Measurements from ENCODE around the gene TMEM81. TPM values are rescaled to one million over a fixed set of nuclear protein-coding genes. Genes with fewer than 3 reads are reported as not detected.

Gene TMEM81
- polyA plus RNA-seq, 2 of the 4 experiments (the other 2 are of a cell fraction), result 2.2 to 4.3 TPM

DNA sequence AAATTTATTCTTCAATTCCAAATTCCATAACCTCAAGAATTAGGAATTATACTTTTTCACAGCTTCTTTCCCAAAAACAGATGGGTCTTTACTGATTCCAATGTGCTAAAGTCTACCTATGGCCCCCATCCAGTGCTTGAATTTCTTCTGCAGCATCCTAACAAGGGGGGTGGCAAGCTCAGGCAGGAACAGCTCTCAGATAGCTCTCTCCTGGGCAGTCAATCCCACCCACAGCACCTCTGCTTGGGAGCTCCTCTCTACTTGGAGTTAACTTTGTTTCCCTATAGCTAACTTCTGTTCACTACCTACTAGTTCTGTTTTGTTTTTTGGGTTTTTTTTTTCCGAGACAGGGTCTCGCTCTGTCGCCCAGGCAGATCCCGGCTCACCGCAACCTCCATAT is 25.5 kb upstream of the TMEM81 start:
- TF ChIP-seq TFCP2L1 (CRISPR knock-in tag; IDR thresholded peaks at IDR 0.05), result no peak
- no peak for TF ChIP-seq CHD4 (IDR thresholded peaks at IDR 0.05; ENCODE audit: borderline replicate concordance)
- no peak for TF ChIP-seq NR3C1 (IDR thresholded peaks at IDR 0.05)
- TF ChIP-seq RNF2 (IDR thresholded peaks at IDR 0.05; ENCODE audit: borderline replicate concordance, low read depth), result no peak
- no peak for TF ChIP-seq PHF8 (IDR thresholded peaks at IDR 0.05; ENCODE audit: borderline replicate concordance, low read depth)
- TF ChIP-seq KDM5A (IDR thresholded peaks at IDR 0.05), result no peak
- no peak for TF ChIP-seq FOSB (CRISPR knock-in tag; IDR thresholded peaks at IDR 0.05)
- TF ChIP-seq MAX (IDR thresholded peaks at IDR 0.05), result no peak
- no peak for TF ChIP-seq REST (IDR thresholded peaks at IDR 0.05)
- no peak for TF ChIP-seq ZC3H11A (IDR thresholded peaks at IDR 0.05)
- TF ChIP-seq HOXA7 (CRISPR knock-in tag; IDR thresholded peaks at IDR 0.05), result no peak
- TF ChIP-seq GATA3 (IDR thresholded peaks at IDR 0.05; ENCODE audit: borderline replicate concordance), result no peak
- TF ChIP-seq MAFK (IDR thresholded peaks at IDR 0.05; ENCODE audit: partially characterized antibody), result no peak
- TF ChIP-seq ZFP36 (IDR thresholded peaks at IDR 0.05; ENCODE audit: borderline replicate concordance, partially characterized antibody), result no peak
- TF ChIP-seq SREBF2 (IDR thresholded peaks at IDR 0.05), result no peak
- TF ChIP-seq KDM1A (IDR thresholded peaks at IDR 0.05; ENCODE audit: low read depth), result no peak
- TF ChIP-seq, protein P1, sequence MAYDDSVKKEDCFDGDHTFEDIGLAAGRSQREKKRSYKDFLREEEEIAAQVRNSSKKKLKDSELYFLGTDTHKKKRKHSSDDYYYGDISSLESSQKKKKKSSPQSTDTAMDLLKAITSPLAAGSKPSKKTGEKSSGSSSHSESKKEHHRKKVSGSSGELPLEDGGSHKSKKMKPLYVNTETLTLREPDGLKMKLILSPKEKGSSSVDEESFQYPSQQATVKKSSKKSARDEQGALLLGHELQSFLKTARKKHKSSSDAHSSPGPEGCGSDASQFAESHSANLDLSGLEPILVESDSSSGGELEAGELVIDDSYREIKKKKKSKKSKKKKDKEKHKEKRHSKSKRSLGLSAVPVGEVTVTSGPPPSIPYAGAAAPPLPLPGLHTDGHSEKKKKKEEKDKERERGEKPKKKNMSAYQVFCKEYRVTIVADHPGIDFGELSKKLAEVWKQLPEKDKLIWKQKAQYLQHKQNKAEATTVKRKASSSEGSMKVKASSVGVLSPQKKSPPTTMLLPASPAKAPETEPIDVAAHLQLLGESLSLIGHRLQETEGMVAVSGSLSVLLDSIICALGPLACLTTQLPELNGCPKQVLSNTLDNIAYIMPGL (CRISPR knock-in tag; IDR thresholded peaks at IDR 0.05; ENCODE audit: borderline replicate concordance), result no peak

GRCh38 chr1:205109269-205109668 is 25.0 kb upstream of the TMEM81 start:
- ChIA-PET CTCF (interaction anchor here (0.8 to 5.5 kb wide), 9 partner anchors 9 to 147 kb away, joined by 3 to 31 read pairs (median 4); partner anchors contain the start of gene RBBP5), POLR2A (interaction anchor here (1.1 to 1.4 kb wide), 2 partner anchors 9 to 13 kb away, joined by 3 to 5 read pairs; partner anchors contain the start of gene RBBP5)
- ATAC-seq (no peak), DNase-seq (ENCODE audit: low read depth in 1 of 2, low spot score in 1 of 2) (no peak), FAIRE-seq (no peak)
- TF ChIP-seq KDM5A (IDR thresholded peaks at IDR 0.05) (no peak), RFX5 (IDR thresholded peaks at IDR 0.05) (no peak), ZNF302 (CRISPR knock-in tag; IDR thresholded peaks at IDR 0.05) (no peak), TFCP2L1 (CRISPR knock-in tag; IDR thresholded peaks at IDR 0.05) (no peak), EHF (CRISPR knock-in tag; IDR thresholded peaks at IDR 0.05) (no peak), JUNB (IDR thresholded peaks at IDR 0.05) (no peak), CBX2 (IDR thresholded peaks at IDR 0.05; ENCODE audit: borderline replicate concordance, low read depth) (no peak), MAZ (IDR thresholded peaks at IDR 0.05; ENCODE audit: borderline replicate concordance, low read depth, low read length) (no peak), CHD2 (IDR thresholded peaks at IDR 0.05; ENCODE audit: low read length, partially characterized antibody) (no peak), CBX8 (IDR thresholded peaks at IDR 0.05) (no peak), ZSCAN20 (CRISPR knock-in tag; IDR thresholded peaks at IDR 0.05) (no peak), TP53 (CRISPR knock-in tag; IDR thresholded peaks at IDR 0.05) (no peak), ZC3H11A (IDR thresholded peaks at IDR 0.05) (no peak), BHLHE40 (IDR thresholded peaks at IDR 0.05; ENCODE audit: low read depth, low read length) (no peak), RCOR1 (IDR thresholded peaks at IDR 0.05; ENCODE audit: low read depth, low read length) (no peak), ESRRA (IDR thresholded peaks at IDR 0.05; ENCODE audit: borderline replicate concordance, low read length) (no peak)
- H3K4me1 ChIP-seq, result no peaks in the 10 kb centered on the region
- H3K9me3 ChIP-seq, result no peaks in the 10 kb centered on the region
- H3K4me3 ChIP-seq, result no peak overlapping the region
- no peak overlapping the region for H3K4me2 ChIP-seq
- H3K27ac ChIP-seq, result no peak overlapping the region
- 77% methylated on average over 1 of the region's 1 CpG for WGBS (ENCODE audit: missing lambda C conversion rate)

More for the DNA sequence above, 25.5 kb upstream of the TMEM81 start:
- Histone ChIP-seq H3K9me3 (no peaks in the 10 kb centered on the region), H3K4me2 (no peak overlapping the region), H3K27ac (no peak overlapping the region), H3K4me3 (no peak overlapping the region), H3K4me1 (no peaks in the 10 kb centered on the region)
- ChIA-PET POLR2A (interaction anchor here (1.1 to 1.4 kb wide), 2 partner anchors 8 to 12 kb away, joined by 3 to 5 read pairs; partner anchors contain the start of gene RBBP5), CTCF (interaction anchor here (0.8 to 5.5 kb wide), 9 partner anchors 8 to 146 kb away, joined by 3 to 31 read pairs (median 4); partner anchors contain the start of gene RBBP5)
- ATAC-seq, result no peak
- no peak for DNase-seq (ENCODE audit: low read depth in 1 of 2, low spot score in 1 of 2)
- no peak for FAIRE-seq
- WGBS (ENCODE audit: missing lambda C conversion rate), result 94% methylated on average over 5 of the region's 5 CpGs

All from A549 (cell line).